Endothelial cell of umbilical vein (primary cell): Measurements from ENCODE around the gene TMBIM6.

Experiments used
- CTCF ChIP-seq, 2 donors: IDR thresholded peaks; 1 replicate in 1 of 2; 2 replicates in 1 of 2; pipeline ENCODE4 v1.5.1; 2011; ENCODE audit warnings: low read length in 2 of 2, mild to moderate bottlenecking in 2 of 2, moderate library complexity in 2 of 2, control low read depth in 1 of 2, inconsistent platforms in 1 of 2, low read depth in 1 of 2; ENCODE audit not compliant: insufficient read depth in 1 of 2; ENCODE audit errors: extremely low read depth in 1 of 2
- EZH2 ChIP-seq: IDR thresholded peaks from 2 replicates; pipeline ENCODE4 v1.6.1; 2012; ENCODE audit warnings: borderline replicate concordance, low read depth, mild to moderate bottlenecking, moderate library complexity, low read length, inconsistent platforms; ENCODE audit not compliant: severe bottlenecking
- GATA2 ChIP-seq: IDR thresholded peaks from 2 replicates; pipeline ENCODE4 v1.7.0; 2011; ENCODE audit warnings: low read depth, mild to moderate bottlenecking, moderate library complexity, mixed read lengths, low read length; ENCODE audit not compliant: insufficient read length, insufficient read depth
- JUN ChIP-seq: IDR thresholded peaks from 2 replicates; pipeline ENCODE4 v1.6.1; 2011; ENCODE audit warnings: borderline replicate concordance, low read depth; ENCODE audit not compliant: insufficient read length, insufficient read depth
- MAX ChIP-seq: IDR thresholded peaks from 2 replicates; pipeline ENCODE4 v1.6.1; 2011; ENCODE audit not compliant: insufficient read depth, insufficient read length
- MYC ChIP-seq: IDR thresholded peaks from one replicate; pipeline ENCODE4 v1.6.1; 2011; ENCODE audit warnings: mild to moderate bottlenecking, low read depth, low read length
- POLR2A ChIP-seq: IDR thresholded peaks from 2 replicates; pipeline ENCODE4 v1.6.1; 2012; ENCODE audit warnings: low read depth, mild to moderate bottlenecking, control low read depth, low read length
- POLR2AphosphoS5 ChIP-seq: IDR thresholded peaks from 2 replicates; pipeline ENCODE4 v1.6.1; 2012; ENCODE audit warnings: low read depth, mild to moderate bottlenecking, control low read depth, low read length, moderate library complexity; ENCODE audit not compliant: insufficient read depth

- TF ChIP-seq MYC, result no peak
- no peak for TF ChIP-seq CTCF (IDR thresholded peaks at IDR 0.05; ENCODE audit: extremely low read depth in 1 of 2, insufficient read depth in 1 of 2, low read depth in 1 of 2, low read length in 2 of 2)
- TF ChIP-seq MAX, result no peak
- TF ChIP-seq POLR2AphosphoS5, result no peak
- TF ChIP-seq POLR2A, result no peak
- no peak for TF ChIP-seq EZH2
- TF ChIP-seq JUN, result no peak
- no peak for TF ChIP-seq GATA2
Observed at GRCh38 chr12:49776858-49777257, 35.5 kb downstream of the TMBIM6 start.
